CD4-positive, alpha-beta T cell (primary cell): ENCODE data around the gene CTXND1. TPM values are rescaled to one million over a fixed set of nuclear protein-coding genes. Genes with fewer than 3 reads are reported as not detected.

Experiments used
- ATAC-seq: fragments of 200-7000 bp; cut with Tn5 transposase; one replicate; pipeline ENCODE4 v1.10.0; 2022; ENCODE audit warnings: mild to moderate bottlenecking; ENCODE audit not compliant: poor library complexity
- CTCF ChIA-PET: fragments of 350-600 bp; sonication (Branson Sonifier 250); formaldehyde crosslinking; loops from one replicate; lab custom pipeline; 2021; ENCODE audit warnings: antibody characterized with exemption, inconsistent platforms; lab: Charles Lee
- POLR2A ChIA-PET: fragments of 350-600 bp; sonication (Branson Sonifier 250); formaldehyde crosslinking; loops from one replicate; lab custom pipeline; 2021; ENCODE audit warnings: antibody characterized with exemption, inconsistent platforms; lab: Charles Lee
- DNase-seq, 14 experiments: peaks; one replicate each; pipeline ENCODE4 v3.0.0-alpha.2; 2013 to 2020; ENCODE audit warnings: mixed read lengths in 2 of 14
- H3K27ac ChIP-seq, 2 donors: one replicate each; pipeline versions ENCODE4 v1.5.1 to v1.7.0; 2013; ENCODE audit warnings: low read length in 2 of 2, low read depth in 1 of 2, mild to moderate bottlenecking in 1 of 2
- H3K27me3 ChIP-seq, 2 experiments: 1 replicate in 1 of 2; 2 replicates in 1 of 2; pipeline versions ENCODE4 v1.6.1 to v1.7.0; 2013; ENCODE audit warnings: low read length in 2 of 2, control low read depth in 1 of 2, mild to moderate bottlenecking in 1 of 2, moderate library complexity in 1 of 2; ENCODE audit not compliant: insufficient read depth in 2 of 2, control insufficient read depth in 1 of 2
- H3K36me3 ChIP-seq: one replicate; pipeline ENCODE4 v1.6.1; 2013; ENCODE audit warnings: low read length, control low read depth; ENCODE audit not compliant: insufficient read depth
- H3K4me1 ChIP-seq: one replicate; pipeline ENCODE4 v1.6.1; 2013; ENCODE audit warnings: low read length, control low read depth; ENCODE audit not compliant: insufficient read depth
- H3K4me3 ChIP-seq: one replicate; pipeline ENCODE4 v1.5.1; 2013; ENCODE audit warnings: mild to moderate bottlenecking, low read length, moderate library complexity
- H3K9me3 ChIP-seq, 2 experiments: 1 replicate in 1 of 2; 2 replicates in 1 of 2; pipeline versions ENCODE4 v1.6.1 to v1.7.0; 2013; ENCODE audit warnings: low read length in 2 of 2, mild to moderate bottlenecking in 2 of 2, control low read depth in 1 of 2, moderate library complexity in 1 of 2; ENCODE audit not compliant: control insufficient read depth in 1 of 2, insufficient read depth in 1 of 2
- H3K27ac Mint-ChIP-seq: one replicate; pipeline ENCODE4 v1.8.0; 2020; ENCODE audit warnings: mixed read lengths
- H3K27me3 Mint-ChIP-seq: one replicate; pipeline ENCODE4 v1.8.0; 2021; ENCODE audit warnings: mixed read lengths
- H3K36me3 Mint-ChIP-seq: one replicate; pipeline ENCODE4 v1.8.0; 2021; ENCODE audit warnings: low read depth, mixed read lengths
- H3K4me1 Mint-ChIP-seq: one replicate; pipeline ENCODE4 v1.8.0; 2021; ENCODE audit warnings: low read depth, mixed read lengths
- H3K4me3 Mint-ChIP-seq: one replicate; pipeline ENCODE4 v1.8.0; 2020; ENCODE audit warnings: mild to moderate bottlenecking, mixed read lengths
- H3K9me3 Mint-ChIP-seq: one replicate; pipeline ENCODE4 v1.8.0; 2020; ENCODE audit warnings: mixed read lengths
- intact Hi-C, 2 experiments: fragments of 100-400 bp; cut with DNase I in 1 of 2; cut with micrococcal nuclease in 1 of 2; formaldehyde crosslinking; loops; one replicate each; pipeline versions ENCODE4 v1.15.1 to v1.9.0; 2023 to 2025; cut with DNase I, micrococcal nuclease
- total RNA-seq, 174 experiments: library from RNA in 2 of 174; stranded (reverse) in 2 of 174; gene quantifications; one replicate each; pipeline ENCODE4 v1.2.3 and lab custom pipeline; 2021 to 2026
- TF ChIP-seq, protein P1 (sequence below): fragments of 200-600 bp; IDR thresholded peaks from one replicate; pipeline ENCODE4 v1.8.0; 2022; ENCODE audit warnings: antibody characterized with exemption, mild to moderate bottlenecking

The CTXND1 gene
- total RNA-seq, 2 experiments from 2014 or later = not detected

DNA sequence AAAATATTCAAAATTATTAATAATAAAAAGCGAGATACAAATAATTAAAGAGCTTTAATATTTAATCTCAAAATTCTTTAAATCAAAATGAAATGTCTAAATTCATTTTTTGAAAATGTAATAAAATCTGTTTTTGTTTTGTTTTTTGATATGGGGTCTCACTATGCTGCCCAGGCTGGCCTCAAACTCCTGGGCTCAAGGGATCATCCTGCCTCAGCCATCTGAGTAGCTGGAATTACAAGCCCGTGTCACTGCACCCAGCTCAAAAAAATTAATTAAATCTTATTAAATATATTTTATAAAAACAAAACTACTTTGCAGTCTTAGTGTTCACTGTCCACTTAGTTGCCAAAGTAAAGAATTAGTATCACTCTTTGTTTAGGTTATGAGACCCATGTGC, 60.8 kb downstream of the CTXND1 start:
- ChIA-PET POLR2A (no interaction called here), CTCF (interaction anchor here (0.5 to 1.0 kb wide), 2 partner anchors 25 to 162 kb away, joined by 3 to 4 read pairs; no protein-coding TSS in a partner anchor)
- no peak overlapping the region for H3K4me3 ChIP-seq
- Mint-ChIP-seq H3K36me3 (peaks cover 20% of the 10 kb centered on the region), H3K27me3 (no peaks in the 10 kb centered on the region), H3K4me3 (no peak overlapping the region), H3K27ac (no peak overlapping the region), H3K9me3 (no peaks in the 10 kb centered on the region), H3K4me1 (no peaks in the 10 kb centered on the region)
- intact Hi-C loops = no loop called here
- no peaks in the 10 kb centered on the region for H3K4me1 ChIP-seq
- H3K27ac ChIP-seq = no peak overlapping the region
- no peaks in the 10 kb centered on the region for H3K9me3 ChIP-seq
- DNase-seq (no peak), ATAC-seq (no peak)
- no peaks in the 10 kb centered on the region for H3K27me3 ChIP-seq
- H3K36me3 ChIP-seq = peaks cover 12% of the 10 kb centered on the region
- TF ChIP-seq, protein P1, sequence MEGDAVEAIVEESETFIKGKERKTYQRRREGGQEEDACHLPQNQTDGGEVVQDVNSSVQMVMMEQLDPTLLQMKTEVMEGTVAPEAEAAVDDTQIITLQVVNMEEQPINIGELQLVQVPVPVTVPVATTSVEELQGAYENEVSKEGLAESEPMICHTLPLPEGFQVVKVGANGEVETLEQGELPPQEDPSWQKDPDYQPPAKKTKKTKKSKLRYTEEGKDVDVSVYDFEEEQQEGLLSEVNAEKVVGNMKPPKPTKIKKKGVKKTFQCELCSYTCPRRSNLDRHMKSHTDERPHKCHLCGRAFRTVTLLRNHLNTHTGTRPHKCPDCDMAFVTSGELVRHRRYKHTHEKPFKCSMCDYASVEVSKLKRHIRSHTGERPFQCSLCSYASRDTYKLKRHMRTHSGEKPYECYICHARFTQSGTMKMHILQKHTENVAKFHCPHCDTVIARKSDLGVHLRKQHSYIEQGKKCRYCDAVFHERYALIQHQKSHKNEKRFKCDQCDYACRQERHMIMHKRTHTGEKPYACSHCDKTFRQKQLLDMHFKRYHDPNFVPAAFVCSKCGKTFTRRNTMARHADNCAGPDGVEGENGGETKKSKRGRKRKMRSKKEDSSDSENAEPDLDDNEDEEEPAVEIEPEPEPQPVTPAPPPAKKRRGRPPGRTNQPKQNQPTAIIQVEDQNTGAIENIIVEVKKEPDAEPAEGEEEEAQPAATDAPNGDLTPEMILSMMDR = no peak

DNA sequence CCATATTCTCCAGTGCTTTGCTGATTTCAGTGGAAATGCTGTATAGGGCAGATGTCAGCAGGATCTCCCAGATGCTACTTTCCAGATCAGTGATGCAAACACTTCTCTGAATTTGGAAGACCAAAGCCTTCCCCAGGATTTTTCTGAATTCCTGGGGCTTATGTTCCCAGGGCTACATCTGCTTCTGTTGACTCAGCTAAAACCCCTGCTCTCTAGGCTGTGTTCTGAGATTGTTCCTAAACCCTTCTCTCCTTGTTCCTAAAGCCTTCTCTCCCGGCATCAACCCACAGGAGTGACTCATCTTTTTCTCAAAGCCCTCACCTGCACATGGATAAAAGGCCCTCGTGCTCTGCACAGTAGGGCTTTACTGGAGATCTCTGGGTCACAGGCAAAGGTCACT, 63.8 kb downstream of the CTXND1 start:
- peaks cover 47% of the 10 kb centered on the region for H3K36me3 Mint-ChIP-seq
- ChIA-PET CTCF (no interaction called here), POLR2A (no interaction called here)
- peaks cover 22% of the 10 kb centered on the region for H3K36me3 ChIP-seq
- intact Hi-C loops = no loop called here
- TF ChIP-seq, protein P1 = no peak
- no peaks in the 10 kb centered on the region for H3K27me3 Mint-ChIP-seq
- no peak overlapping the region for H3K27ac Mint-ChIP-seq
- H3K9me3 Mint-ChIP-seq = no peaks in the 10 kb centered on the region
- no peak overlapping the region for H3K27ac ChIP-seq
- H3K9me3 ChIP-seq = peaks cover 0 to 5% of the 10 kb centered on the region in 2 experiments
- no peaks in the 10 kb centered on the region for H3K4me1 Mint-ChIP-seq
- no peaks in the 10 kb centered on the region for H3K27me3 ChIP-seq
- H3K4me3 ChIP-seq = no peak overlapping the region
- ATAC-seq = no peak
- no peak overlapping the region for H3K4me3 Mint-ChIP-seq
- no peaks in the 10 kb centered on the region for H3K4me1 ChIP-seq
- no peak for DNase-seq

DNA sequence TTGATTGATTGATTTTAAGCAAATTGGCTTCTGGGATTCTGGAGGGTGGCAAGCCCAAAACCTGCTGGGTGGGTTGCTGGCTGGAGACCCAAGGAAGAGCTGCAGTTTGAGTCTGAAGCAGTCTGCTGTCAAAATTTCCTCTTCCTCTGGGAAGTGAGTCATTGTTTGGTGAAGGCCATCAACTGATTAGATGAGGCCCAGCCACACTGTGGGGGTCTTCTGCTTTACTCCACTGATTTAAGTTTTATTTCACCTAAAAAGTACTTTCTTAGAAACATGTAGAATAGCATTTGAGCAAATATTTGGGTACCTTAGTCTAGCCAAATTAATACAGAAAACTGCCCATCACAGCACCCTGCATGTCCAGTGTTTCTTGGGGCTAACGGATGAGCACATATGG, 65.4 kb downstream of the CTXND1 start:
- CTCF ChIA-PET = no interaction called here
- Histone ChIP-seq H3K27ac (no peak overlapping the region), H3K4me1 (no peaks in the 10 kb centered on the region), H3K27me3 (no peaks in the 10 kb centered on the region), H3K9me3 (peaks cover 0 to 5% of the 10 kb centered on the region in 2 experiments), H3K4me3 (no peak overlapping the region), H3K36me3 (peaks cover 31% of the 10 kb centered on the region)
- Mint-ChIP-seq H3K36me3 (peaks cover 62% of the 10 kb centered on the region), H3K4me1 (no peaks in the 10 kb centered on the region), H3K4me3 (no peak overlapping the region), H3K9me3 (no peaks in the 10 kb centered on the region), H3K27me3 (no peaks in the 10 kb centered on the region), H3K27ac (no peak overlapping the region)
- intact Hi-C loops = no loop called here
- ATAC-seq (no peak), DNase-seq (no peak)
- TF ChIP-seq, protein P1 = no peak
- POLR2A ChIA-PET = no interaction called here
